GM12801 (cell line): ENCODE measurements around the gene THRSP.

ENCODE experiments used
- CTCF ChIP-seq: IDR thresholded peaks from one replicate; pipeline ENCODE4 v1.5.1; 2011; ENCODE audit warnings: control low read depth; ENCODE audit not compliant: insufficient read length; ENCODE audit errors: extremely low read depth

Gene THRSP

GRCh38 chr11:78063440-78064181 lies at the start of gene THRSP:
Gene THRSP, plus strand, starts transcription at chr11:78063861. Its CDS starts 21 bp downstream, at chr11:78063882.
- no peak for TF ChIP-seq CTCF

- TF ChIP-seq CTCF, result no peak
Observed at GRCh38 chr11:78015878-78016277, 47.8 kb upstream of the THRSP start.

GRCh38 chr11:78019808-78020207 lies 43.9 kb upstream of the THRSP start:
- no peak for TF ChIP-seq CTCF

GRCh38 chr11:78020246-78020645 lies 43.4 kb upstream of the THRSP start:
- no peak for TF ChIP-seq CTCF

- TF ChIP-seq CTCF, result no peak
Observed at GRCh38 chr11:78021611-78022010, 42.0 kb upstream of the THRSP start.

GRCh38 chr11:78022397-78023396 lies 41.0 kb upstream of the THRSP start, which contains the start of gene KCTD14:
Gene KCTD14, minus strand, starts transcription at chr11:78023276. Its CDS starts 27 bp downstream, at chr11:78023249.
- TF ChIP-seq CTCF, result no peak

GRCh38 chr11:78023426-78023825 lies 40.2 kb upstream of the THRSP start:
- no peak for TF ChIP-seq CTCF
